Left renal pelvis (tissue), 4 donors: ENCODE data around the gene SPATA9. TPM values are rescaled to one million over a fixed set of nuclear protein-coding genes. Genes with fewer than 3 reads are reported as not detected.

Source experiments
- DNase-seq, 4 donors: peaks; one replicate each; pipeline ENCODE4 v3.0.0-alpha.2; 2013; ENCODE audit warnings: low read depth in 4 of 4, low spot score in 3 of 4
- polyA plus RNA-seq, 4 donors: library from polyadenylated mRNA; unstranded; fragments of 120-200 nt; gene quantifications; one replicate each; pipeline ENCODE4 v1.2.1, GENCODE V29; 2013; ENCODE audit not compliant: insufficient read length in 4 of 4

The SPATA9 gene
- polyA plus RNA-seq, 4 donors: 1.6 to 2.0 (median 1.7) TPM

- no peak for DNase-seq
These were observed 6.9 kb upstream of the SPATA9 start for GRCh38 chr5:95689680-95690079.

- no peak for DNase-seq
These were observed 3.9 kb upstream of the SPATA9 start for GRCh38 chr5:95686651-95687050.

- no peak for DNase-seq
These were observed 1.6 kb upstream of the SPATA9 start for GRCh38 chr5:95684361-95684760.

- no peak for DNase-seq
These were observed 9.7 kb downstream of the SPATA9 start for GRCh38 chr5:95673081-95673480.

- DNase-seq: no peak
These were observed 10.2 kb downstream of the SPATA9 start for GRCh38 chr5:95672641-95673040.

GRCh38 chr5:95671826-95672225 lies 11.0 kb downstream of the SPATA9 start:
- DNase-seq: no peak

- DNase-seq: no peak
These were observed 12.2 kb downstream of the SPATA9 start for GRCh38 chr5:95670568-95670967.

- DNase-seq: no peak
These were observed 12.8 kb downstream of the SPATA9 start for GRCh38 chr5:95669985-95670384.

- no peak for DNase-seq
These were observed 13.3 kb downstream of the SPATA9 start for GRCh38 chr5:95669540-95669939.

- no peak for DNase-seq
These were observed 14.1 kb downstream of the SPATA9 start for GRCh38 chr5:95668728-95669127.

GRCh38 chr5:95668216-95668615 lies 14.6 kb downstream of the SPATA9 start:
- no peak for DNase-seq

- no peak for DNase-seq
These were observed 15.1 kb downstream of the SPATA9 start for GRCh38 chr5:95667678-95668077.

- DNase-seq: no peak
These were observed 15.7 kb downstream of the SPATA9 start for GRCh38 chr5:95667061-95667618.

- no peak for DNase-seq
These were observed 18.5 kb downstream of the SPATA9 start for GRCh38 chr5:95664204-95664786.

GRCh38 chr5:95662946-95663345 lies 19.8 kb downstream of the SPATA9 start:
- DNase-seq: no peak

GRCh38 chr5:95660060-95660459 lies 22.7 kb downstream of the SPATA9 start:
- no peak for DNase-seq

- DNase-seq: no peak
These were observed 27.2 kb downstream of the SPATA9 start for GRCh38 chr5:95655575-95655974.

- no peak for DNase-seq
These were observed 28.6 kb downstream of the SPATA9 start for GRCh38 chr5:95654196-95654595.

- DNase-seq: no peak
These were observed 29.9 kb downstream of the SPATA9 start for GRCh38 chr5:95652849-95653248.

GRCh38 chr5:95649842-95650620 lies 32.8 kb downstream of the SPATA9 start:
- no peak for DNase-seq

- DNase-seq: no peak
These were observed 33.5 kb downstream of the SPATA9 start for GRCh38 chr5:95649274-95649673.
